Esophagus muscularis mucosa (tissue), 4 donors: ENCODE results near the gene COX14.

ENCODE experiments used
- EP300 ChIP-seq: sonication (generic); formaldehyde crosslinking; IDR thresholded peaks from one replicate; pipeline ENCODE4 v1.6.1; 2017; ENCODE audit warnings: antibody characterized with exemption
- POLR2A ChIP-seq: fragments of 450-650 bp; IDR thresholded peaks from one replicate; pipeline ENCODE4 v1.6.1; 2017; ENCODE audit warnings: antibody characterized with exemption, moderate library complexity, mild to moderate bottlenecking, low read depth
- POLR2AphosphoS5 ChIP-seq, 2 donors: sonication (generic); formaldehyde crosslinking; IDR thresholded peaks; one replicate each; pipeline ENCODE4 v1.6.1; 2017; ENCODE audit warnings: antibody characterized with exemption in 2 of 2
- TF ChIP-seq, protein P1 (sequence below), 3 experiments: fragments of 200-600 bp in 2 of 3; fragments of 450-650 bp in 1 of 3; sonication (generic) in 2 of 3; IDR thresholded peaks; one replicate each; pipeline ENCODE4 v1.5.1; 2017 to 2019; ENCODE audit warnings: antibody characterized with exemption in 3 of 3, mild to moderate bottlenecking in 2 of 3, moderate library complexity in 1 of 3

DNA sequence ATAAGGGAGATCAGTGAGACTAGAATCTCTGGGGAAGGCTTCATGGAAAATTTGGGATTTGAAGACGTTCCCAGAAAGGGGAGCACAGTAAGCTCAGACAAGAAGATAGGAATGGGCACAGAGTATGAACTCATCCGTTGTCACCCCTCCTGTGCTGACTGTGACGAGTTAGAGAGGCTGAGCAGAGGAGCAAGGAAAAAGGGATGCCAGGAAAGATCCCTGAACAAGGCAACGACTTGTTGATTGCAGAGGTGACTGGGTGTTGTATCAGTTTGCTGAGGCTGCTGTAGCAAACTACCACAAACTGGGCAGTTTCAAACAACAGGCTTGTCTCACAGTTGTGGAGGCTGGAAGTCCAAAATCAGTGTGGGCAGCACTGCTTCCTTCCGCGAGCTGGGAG lies 14.1 kb upstream of the COX14 start:
- no peak for TF ChIP-seq POLR2A
- TF ChIP-seq, protein P1, sequence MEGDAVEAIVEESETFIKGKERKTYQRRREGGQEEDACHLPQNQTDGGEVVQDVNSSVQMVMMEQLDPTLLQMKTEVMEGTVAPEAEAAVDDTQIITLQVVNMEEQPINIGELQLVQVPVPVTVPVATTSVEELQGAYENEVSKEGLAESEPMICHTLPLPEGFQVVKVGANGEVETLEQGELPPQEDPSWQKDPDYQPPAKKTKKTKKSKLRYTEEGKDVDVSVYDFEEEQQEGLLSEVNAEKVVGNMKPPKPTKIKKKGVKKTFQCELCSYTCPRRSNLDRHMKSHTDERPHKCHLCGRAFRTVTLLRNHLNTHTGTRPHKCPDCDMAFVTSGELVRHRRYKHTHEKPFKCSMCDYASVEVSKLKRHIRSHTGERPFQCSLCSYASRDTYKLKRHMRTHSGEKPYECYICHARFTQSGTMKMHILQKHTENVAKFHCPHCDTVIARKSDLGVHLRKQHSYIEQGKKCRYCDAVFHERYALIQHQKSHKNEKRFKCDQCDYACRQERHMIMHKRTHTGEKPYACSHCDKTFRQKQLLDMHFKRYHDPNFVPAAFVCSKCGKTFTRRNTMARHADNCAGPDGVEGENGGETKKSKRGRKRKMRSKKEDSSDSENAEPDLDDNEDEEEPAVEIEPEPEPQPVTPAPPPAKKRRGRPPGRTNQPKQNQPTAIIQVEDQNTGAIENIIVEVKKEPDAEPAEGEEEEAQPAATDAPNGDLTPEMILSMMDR (IDR thresholded peaks at IDR 0.05), result no peak
- TF ChIP-seq POLR2AphosphoS5 (IDR thresholded peaks at IDR 0.05), result no peak
- TF ChIP-seq EP300, result no peak
